ENCODE data around the gene RNF40. TPM values are rescaled to one million over a fixed set of nuclear protein-coding genes. Genes with fewer than 3 reads are reported as not detected.
A peak's percentile ranks its signal among the peaks of the same experiment; 100 is the strongest.

The RNF40 gene
- total RNA-seq, 1 experiment from 2014 or later, result 114 TPM

GRCh38 chr16:30741461-30741914 lies 20.6 kb upstream of the RNF40 start:
- ChIA-PET CTCF (no interaction called here), POLR2A (no interaction called here)
- TF ChIP-seq SIN3A (IDR thresholded peaks at IDR 0.05; ENCODE audit: borderline replicate concordance, insufficient read depth, low read depth, low read length), result no peak
- no peak for TF ChIP-seq REST (IDR thresholded peaks at IDR 0.05; ENCODE audit: insufficient read depth in 1 of 2, low read depth in 2 of 2, low read length in 1 of 2)
- TF ChIP-seq CTCF (IDR thresholded peaks at IDR 0.05), result no peak
- TF ChIP-seq TCF7L2 (IDR thresholded peaks at IDR 0.05; ENCODE audit: low read depth, low read length), result no peak
- TF ChIP-seq POLR2AphosphoS5 (IDR thresholded peaks at IDR 0.05; ENCODE audit: low read depth, low read length), result no peak
- intact Hi-C loops (cut with micrococcal nuclease; ENCODE audit: unreplicated experiment), result no loop called here
- DNase-seq (ENCODE audit: low read depth, low spot score) (peak; percentile 67), ATAC-seq (peak; percentile 79)
- Histone ChIP-seq H3K4me3 (ENCODE audit: low read depth in 2 of 2, low read length in 2 of 2) (no peak overlapping the region), H3K27ac (ENCODE audit: low read length) (peak overlapping the region; percentile 63; the same call in 1 of the 2 replicates), H3K36me3 (ENCODE audit: control insufficient read depth, insufficient read depth, low read length) (peaks cover 9% of the 10 kb centered on the region), H3K4me1 (ENCODE audit: control insufficient read depth, insufficient read depth, low read length) (peaks cover 19% of the 10 kb centered on the region), H3K27me3 (ENCODE audit: control insufficient read depth, insufficient read depth, low read length) (no peaks in the 10 kb centered on the region), H3K9me3 (ENCODE audit: control insufficient read depth, insufficient read depth, low read depth, low read length) (no peaks in the 10 kb centered on the region)
- no TSS peak for BruUV-seq (replicated peaks)
- in situ Hi-C loops (cut with HindIII; ENCODE audit: low pct_unique_long_range_greater_than_20kb, low sequenced_read_pairs), result no loop called here

- in situ Hi-C loops (cut with HindIII; ENCODE audit: low pct_unique_long_range_greater_than_20kb, low sequenced_read_pairs) (no loop called here), intact Hi-C loops (cut with micrococcal nuclease; ENCODE audit: unreplicated experiment) (no loop called here)
- H3K9me3 ChIP-seq (ENCODE audit: control insufficient read depth, insufficient read depth, low read depth, low read length), result no peaks in the 10 kb centered on the region
- no TSS peak for BruUV-seq (replicated peaks)
- ChIA-PET CTCF (no interaction called here), POLR2A (interaction anchor here (0.6 kb wide), 1 partner anchor 51 kb away, joined by 6 read pairs; no protein-coding TSS in a partner anchor)
- ATAC-seq, result no peak
- TF ChIP-seq SIN3A (IDR thresholded peaks at IDR 0.05; ENCODE audit: borderline replicate concordance, insufficient read depth, low read depth, low read length) (no peak), POLR2AphosphoS5 (IDR thresholded peaks at IDR 0.05; ENCODE audit: low read depth, low read length) (no peak), REST (IDR thresholded peaks at IDR 0.05; ENCODE audit: insufficient read depth in 1 of 2, low read depth in 2 of 2, low read length in 1 of 2) (no peak), CTCF (IDR thresholded peaks at IDR 0.05) (no peak), TCF7L2 (IDR thresholded peaks at IDR 0.05; ENCODE audit: low read depth, low read length) (no peak)
- H3K4me3 ChIP-seq (ENCODE audit: low read depth in 2 of 2, low read length in 2 of 2), result no peak overlapping the region
- no peak overlapping the region for H3K27ac ChIP-seq (ENCODE audit: low read length)
- H3K4me1 ChIP-seq (ENCODE audit: control insufficient read depth, insufficient read depth, low read length), result peaks cover 29% of the 10 kb centered on the region
- no peaks in the 10 kb centered on the region for H3K27me3 ChIP-seq (ENCODE audit: control insufficient read depth, insufficient read depth, low read length)
- H3K36me3 ChIP-seq (ENCODE audit: control insufficient read depth, insufficient read depth, low read length), result peaks cover 7% of the 10 kb centered on the region
- no peak for DNase-seq (ENCODE audit: low read depth, low spot score)
These were observed 18.4 kb upstream of the RNF40 start for GRCh38 chr16:30743716-30744115.
